ENCODE results near the gene MTCL3.
A peak's percentile ranks its signal among the peaks of the same experiment; 100 is the strongest.

The MTCL3 gene

DNA sequence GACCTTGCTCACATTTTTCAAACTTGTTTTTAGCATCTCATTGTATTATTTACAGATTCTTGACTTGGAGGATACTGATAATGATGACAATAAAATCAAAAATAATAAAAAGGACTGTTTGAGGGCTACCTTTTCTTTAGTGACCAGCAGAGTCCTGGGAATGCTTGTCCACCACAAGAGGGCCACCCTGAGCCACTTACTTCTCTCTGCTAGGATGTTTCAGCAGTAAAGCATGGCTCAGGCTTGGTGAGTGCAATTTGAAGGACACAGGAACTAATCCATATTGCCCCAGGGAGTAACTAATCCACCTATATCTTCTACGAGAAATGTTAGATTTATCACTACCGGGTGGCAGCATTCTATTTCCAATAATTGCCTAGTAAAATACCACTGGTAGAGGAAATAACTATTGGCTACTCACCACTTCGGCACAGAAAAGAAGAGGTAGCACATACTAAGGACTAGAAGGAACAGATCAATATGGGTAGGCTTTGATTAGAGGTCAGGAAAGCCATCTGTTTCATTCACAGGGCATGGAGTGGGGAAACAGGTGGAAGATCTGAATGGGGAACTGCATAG, 54.2 kb downstream of the MTCL3 start:
- no peak for TF ChIP-seq Cebpa-rat (IDR thresholded peaks at IDR 0.05)
- H3K9me3 ChIP-seq (replicated peaks in 1 of 11): no peaks in the 10 kb centered on the region
- H3K36me3 ChIP-seq: no peaks in the 10 kb centered on the region
- H3K4me2 ChIP-seq: no peak overlapping the region
- H3K4me1 ChIP-seq: no peaks in the 10 kb centered on the region
- H3K4me3 ChIP-seq: no peak overlapping the region
- H3K9ac ChIP-seq: no peak overlapping the region
- no peak overlapping the region for H3K27ac ChIP-seq
- no peaks in the 10 kb centered on the region for H4K20me1 ChIP-seq
- H3K27me3 ChIP-seq: no peaks in the 10 kb centered on the region

GRCh38 chr6:127464161-127464880, 54.8 kb downstream of the MTCL3 start:
- Histone ChIP-seq H3K4me3 (no peak overlapping the region), H3K4me1 (peaks cover 0 to 3% (median under 1%) of the 10 kb centered on the region in 10 experiments; a peak in 9 of 20 replicates), H3K36me3 (no peaks in the 10 kb centered on the region), H3K27me3 (no peaks in the 10 kb centered on the region), H3K4me2 (no peak overlapping the region), H3K9ac (0 out of 22 replicates have a peak overlapping the region, but pooled peaks of 1 of the 11 experiments have one; percentile 16), H3K27ac (no peak overlapping the region), H4K20me1 (no peaks in the 10 kb centered on the region), H3K9me3 (replicated peaks in 1 of 11) (no peaks in the 10 kb centered on the region)
- no peak for TF ChIP-seq Cebpa-rat (IDR thresholded peaks at IDR 0.05)

- Histone ChIP-seq H3K4me3 (no peak overlapping the region), H3K27ac (no peak overlapping the region), H3K4me1 (peaks cover 0 to 16% (median 11%) of the 10 kb centered on the region in 10 experiments; a peak in 13 of 20 replicates), H3K9ac (no peak overlapping the region), H3K27me3 (no peaks in the 10 kb centered on the region), H4K20me1 (no peaks in the 10 kb centered on the region), H3K9me3 (replicated peaks in 1 of 11) (no peaks in the 10 kb centered on the region), H3K36me3 (no peaks in the 10 kb centered on the region), H3K4me2 (no peak overlapping the region)
- no peak for TF ChIP-seq Cebpa-rat (IDR thresholded peaks at IDR 0.05)
Measured at GRCh38 chr6:127463056-127463455, 56.1 kb downstream of the MTCL3 start.

DNA sequence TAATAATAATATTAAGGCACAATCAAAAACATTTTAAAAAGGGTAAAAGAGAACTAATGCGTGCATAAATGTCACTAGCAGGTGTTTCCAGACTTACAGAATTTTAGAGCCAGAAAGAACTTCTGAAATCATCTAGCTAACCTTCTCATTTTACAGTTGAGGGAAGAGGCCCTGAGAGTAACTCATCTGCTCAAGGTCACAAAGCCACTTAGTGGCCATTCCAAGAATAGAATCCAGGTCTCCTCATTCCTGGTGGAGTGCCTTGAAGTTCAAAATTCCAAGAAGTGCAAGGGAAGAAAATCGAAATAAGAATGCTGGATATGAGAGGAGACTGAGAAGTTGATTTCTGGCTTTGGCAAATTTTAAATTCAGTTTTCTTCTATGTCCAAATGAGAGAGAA, 56.8 kb downstream of the MTCL3 start:
- H3K4me2 ChIP-seq: no peak overlapping the region
- TF ChIP-seq Cebpa-rat (IDR thresholded peaks at IDR 0.05): no peak
- H3K27ac ChIP-seq: no peak overlapping the region
- no peaks in the 10 kb centered on the region for H3K9me3 ChIP-seq (replicated peaks in 1 of 11)
- no peak overlapping the region for H3K4me3 ChIP-seq
- no peaks in the 10 kb centered on the region for H3K27me3 ChIP-seq
- H3K36me3 ChIP-seq: no peaks in the 10 kb centered on the region
- peaks cover 0 to 23% (median 18%) of the 10 kb centered on the region in 10 experiments; a peak in 14 of 20 replicates for H3K4me1 ChIP-seq
- no peak overlapping the region for H3K9ac ChIP-seq
- no peaks in the 10 kb centered on the region for H4K20me1 ChIP-seq

GRCh38 chr6:127460465-127460864, 58.7 kb downstream of the MTCL3 start:
- Histone ChIP-seq H3K27me3 (no peaks in the 10 kb centered on the region), H3K4me2 (no peak overlapping the region), H4K20me1 (no peaks in the 10 kb centered on the region), H3K4me1 (peaks cover 0 to 42% (median 29%) of the 10 kb centered on the region in 10 experiments; a peak in 14 of 20 replicates), H3K4me3 (no peak overlapping the region), H3K36me3 (no peaks in the 10 kb centered on the region), H3K27ac (no peak overlapping the region), H3K9me3 (replicated peaks in 1 of 11) (no peaks in the 10 kb centered on the region), H3K9ac (no peak overlapping the region)
- TF ChIP-seq Cebpa-rat (IDR thresholded peaks at IDR 0.05): no peak

DNA sequence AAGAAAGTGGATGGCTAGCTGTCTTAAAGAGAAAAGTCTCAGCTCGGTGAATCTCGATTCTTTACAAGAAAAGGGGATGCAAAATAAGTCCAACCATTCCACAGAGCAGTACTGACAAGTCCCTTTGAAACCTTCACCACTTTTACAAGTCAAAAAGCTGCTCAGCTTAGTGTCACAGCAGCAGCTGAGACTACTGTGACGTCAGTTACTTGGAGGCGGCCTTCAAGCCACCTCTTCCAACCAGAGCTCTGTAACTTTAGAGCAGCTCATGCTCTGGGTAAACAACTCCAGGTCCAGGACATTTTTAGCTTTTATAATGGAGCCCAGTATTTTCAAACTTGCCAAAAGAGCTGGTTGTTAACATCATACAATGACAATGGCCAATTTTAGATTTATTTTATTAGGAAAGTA, 59.9 kb downstream of the MTCL3 start, which contains the start of gene KIAA0408:
TSS of gene KIAA0408 (minus strand) at position 159 of the 411 bp plus-strand sequence. CDS start 5,408 bp downstream, outside the sequence.
- no peak for TF ChIP-seq Cebpa-rat (IDR thresholded peaks at IDR 0.05)
- Histone ChIP-seq H3K36me3 (no peaks in the 10 kb centered on the region), H3K27me3 (no peaks in the 10 kb centered on the region), H3K27ac (peak within 1 kb of the TSS in 8 of 11 experiments; percentile 52 to 90 (median 72); a peak in 12 of 22 replicates), H4K20me1 (no peaks in the 10 kb centered on the region), H3K9me3 (replicated peaks in 1 of 11) (no peaks in the 10 kb centered on the region), H3K4me1 (peaks cover 0 to 42% (median 29%) of the 10 kb centered on the region in 10 experiments; a peak in 14 of 20 replicates), H3K4me3 (no peak within 1 kb of the TSS), H3K4me2 (peak within 1 kb of the TSS in 6 of 11 experiments; percentile 59 to 84 (median 75); a peak in 11 of 22 replicates), H3K9ac (peak within 1 kb of the TSS in 1 of 11 experiments; percentile 18; a peak in 1 of 22 replicates)

- H3K4me2 ChIP-seq: peak overlapping the region in 6 of 11 experiments; percentile 8 to 84 (median 68); a peak in 9 of 22 replicates
- peaks cover 0 to 42% (median 29%) of the 10 kb centered on the region in 10 experiments; a peak in 14 of 20 replicates for H3K4me1 ChIP-seq
- no peak for TF ChIP-seq Cebpa-rat (IDR thresholded peaks at IDR 0.05)
- H3K27ac ChIP-seq: peak overlapping the region in 5 of 11 experiments; percentile 18 to 90 (median 79); a peak in 8 of 22 replicates
- H3K36me3 ChIP-seq: no peaks in the 10 kb centered on the region
- H4K20me1 ChIP-seq: no peaks in the 10 kb centered on the region
- no peaks in the 10 kb centered on the region for H3K9me3 ChIP-seq (replicated peaks in 1 of 11)
- no peak overlapping the region for H3K4me3 ChIP-seq
- no peaks in the 10 kb centered on the region for H3K27me3 ChIP-seq
- H3K9ac ChIP-seq: peak overlapping the region in 1 of 11 experiments; percentile 18; a peak in 1 of 22 replicates
Measured at GRCh38 chr6:127458817-127459216, 60.3 kb downstream of the MTCL3 start.

GRCh38 chr6:127458222-127458621, 60.9 kb downstream of the MTCL3 start:
- peaks cover 0 to 42% (median 29%) of the 10 kb centered on the region in 10 experiments; a peak in 14 of 20 replicates for H3K4me1 ChIP-seq
- H3K4me3 ChIP-seq: no peak overlapping the region
- no peaks in the 10 kb centered on the region for H3K36me3 ChIP-seq
- TF ChIP-seq Cebpa-rat (IDR thresholded peaks at IDR 0.05): no peak
- peak overlapping the region in 8 of 11 experiments; percentile 52 to 90 (median 72); a peak in 14 of 22 replicates for H3K27ac ChIP-seq
- H4K20me1 ChIP-seq: no peaks in the 10 kb centered on the region
- no peaks in the 10 kb centered on the region for H3K27me3 ChIP-seq
- no peaks in the 10 kb centered on the region for H3K9me3 ChIP-seq (replicated peaks in 1 of 11)
- H3K9ac ChIP-seq: peak overlapping the region in 3 of 11 experiments; percentile 53 to 73 (median 66); a peak in 3 of 22 replicates
- H3K4me2 ChIP-seq: peak overlapping the region in 6 of 11 experiments; percentile 59 to 84 (median 75); a peak in 11 of 22 replicates
